Measurements from ENCODE around the gene BPIFB6.
A peak's percentile ranks its signal among the peaks of the same experiment; 100 is the strongest.

BPIFB6 gene

DNA sequence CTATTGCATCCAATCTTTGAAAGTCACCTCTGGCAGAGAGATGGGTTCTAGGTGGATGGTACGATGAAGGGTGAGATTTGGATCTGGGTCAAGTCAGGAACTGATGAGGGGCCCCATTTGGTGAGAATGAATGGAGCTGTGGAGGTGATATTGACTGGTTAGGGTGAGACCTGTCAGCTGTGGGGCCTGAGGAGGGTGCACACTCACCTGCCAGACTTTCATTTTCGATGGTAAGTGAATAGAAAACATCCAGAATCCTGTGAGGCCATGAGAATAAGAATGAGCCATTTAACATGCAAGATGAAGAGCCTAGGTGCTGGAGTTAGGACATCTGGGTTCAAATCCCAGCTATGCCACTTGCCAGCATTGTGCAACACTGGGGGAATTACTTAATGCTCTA, 34.0 kb upstream of the BPIFB6 start:
- Histone ChIP-seq H3K27ac (no peak overlapping the region), H3K9ac (ENCODE audit: insufficient read length) (no peak overlapping the region), H3K36me3 (ENCODE audit: insufficient read depth, low read length) (no peaks in the 10 kb centered on the region), H3K9me3 (ENCODE audit: low read depth, low read length) (no peaks in the 10 kb centered on the region), H3K4me3 (no peak overlapping the region)
- TF ChIP-seq POLR2AphosphoS5 (IDR thresholded peaks at IDR 0.05; ENCODE audit: borderline replicate concordance, low read depth, low read length) (no peak), FOXP2 (optimal IDR thresholded peaks at IDR 0.05; ENCODE audit: control extremely low read depth, extremely low read length, insufficient read depth) (no peak), EZH2 (IDR thresholded peaks at IDR 0.05) (no peak)
- DNase-seq (ENCODE audit: low read depth, low spot score), result no peak

DNA sequence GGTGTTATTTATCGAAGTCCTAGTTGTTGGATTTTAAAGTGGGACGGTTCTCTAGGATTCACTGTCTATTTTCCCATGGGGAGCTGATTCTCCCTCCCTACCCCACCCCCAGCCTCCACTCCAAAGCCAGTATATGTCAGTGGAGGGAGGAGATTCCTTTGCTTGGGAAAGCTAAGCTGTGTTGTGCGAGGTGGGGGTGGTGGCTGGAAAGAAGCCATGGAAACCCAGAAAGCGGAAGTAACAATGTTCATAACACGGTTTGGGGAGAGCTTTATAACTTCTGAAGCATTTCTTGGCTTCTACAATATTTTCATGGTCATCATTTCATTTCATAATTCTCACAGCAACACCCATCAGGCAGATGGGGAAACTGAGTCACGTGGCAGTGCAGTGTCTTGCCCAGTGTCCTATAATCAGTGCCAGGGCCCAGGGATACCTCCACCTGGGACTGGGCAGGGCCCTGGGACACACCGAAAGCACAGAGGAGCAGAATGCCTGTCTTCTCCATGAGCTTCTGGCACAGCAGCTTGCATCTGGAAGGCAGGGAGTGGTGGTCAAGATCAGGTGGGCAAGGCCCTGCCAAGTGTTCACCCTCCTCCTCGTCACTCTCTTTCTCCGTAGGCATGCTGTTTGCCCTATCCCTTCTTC, 31.7 kb upstream of the BPIFB6 start:
- H3K4me3 ChIP-seq, result no peak overlapping the region
- no peaks in the 10 kb centered on the region for H3K36me3 ChIP-seq (ENCODE audit: insufficient read depth, low read length)
- H3K27ac ChIP-seq, result no peak overlapping the region
- no peak for DNase-seq (ENCODE audit: low read depth, low spot score)
- TF ChIP-seq POLR2AphosphoS5 (IDR thresholded peaks at IDR 0.05; ENCODE audit: borderline replicate concordance, low read depth, low read length) (no peak), FOXP2 (optimal IDR thresholded peaks at IDR 0.05; ENCODE audit: control extremely low read depth, extremely low read length, insufficient read depth) (no peak), EZH2 (IDR thresholded peaks at IDR 0.05) (no peak)
- H3K9ac ChIP-seq (ENCODE audit: insufficient read length), result no peak overlapping the region
- no peaks in the 10 kb centered on the region for H3K9me3 ChIP-seq (ENCODE audit: low read depth, low read length)

DNA sequence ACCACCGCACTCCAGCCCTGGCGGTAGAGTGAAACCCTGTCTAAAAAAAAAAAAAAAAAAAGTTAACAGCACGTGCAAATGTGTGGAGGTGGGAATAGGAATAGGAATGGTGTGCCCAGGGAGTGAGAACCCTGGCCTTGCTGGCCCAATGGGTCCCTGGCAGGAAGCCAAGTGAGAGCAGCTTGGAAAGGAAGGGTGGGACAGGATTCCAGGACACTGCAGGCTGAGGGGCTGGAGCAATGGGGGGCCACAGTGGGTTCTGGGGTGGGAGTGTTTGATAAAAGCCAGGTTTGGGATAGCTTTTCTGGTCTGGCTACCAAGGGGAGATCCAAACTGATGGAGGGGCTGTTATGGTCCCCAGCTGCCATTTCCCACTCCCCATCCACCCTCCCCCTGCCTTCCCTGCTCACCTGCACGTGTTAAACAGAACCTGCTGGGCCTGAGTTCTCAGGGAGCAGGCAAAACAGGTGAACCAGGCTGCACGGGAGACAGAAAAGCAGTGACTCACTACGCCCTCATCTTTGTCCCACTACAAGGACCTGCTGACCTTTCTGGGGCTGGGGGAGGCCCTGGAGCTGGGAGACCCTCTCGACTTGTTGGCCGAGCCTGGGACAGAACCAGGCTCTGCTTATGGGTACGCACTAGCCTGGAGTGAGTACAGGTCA, 30.5 kb upstream of the BPIFB6 start:
- no peak for TF ChIP-seq POLR2AphosphoS5 (IDR thresholded peaks at IDR 0.05; ENCODE audit: borderline replicate concordance, low read depth, low read length)
- no peak for TF ChIP-seq FOXP2 (optimal IDR thresholded peaks at IDR 0.05; ENCODE audit: control extremely low read depth, extremely low read length, insufficient read depth)
- Histone ChIP-seq H3K27ac (no peak overlapping the region), H3K9ac (ENCODE audit: insufficient read length) (no peak overlapping the region), H3K4me3 (no peak overlapping the region), H3K36me3 (ENCODE audit: insufficient read depth, low read length) (no peaks in the 10 kb centered on the region), H3K9me3 (ENCODE audit: low read depth, low read length) (no peaks in the 10 kb centered on the region)
- DNase-seq (ENCODE audit: low read depth, low spot score), result no peak

DNA sequence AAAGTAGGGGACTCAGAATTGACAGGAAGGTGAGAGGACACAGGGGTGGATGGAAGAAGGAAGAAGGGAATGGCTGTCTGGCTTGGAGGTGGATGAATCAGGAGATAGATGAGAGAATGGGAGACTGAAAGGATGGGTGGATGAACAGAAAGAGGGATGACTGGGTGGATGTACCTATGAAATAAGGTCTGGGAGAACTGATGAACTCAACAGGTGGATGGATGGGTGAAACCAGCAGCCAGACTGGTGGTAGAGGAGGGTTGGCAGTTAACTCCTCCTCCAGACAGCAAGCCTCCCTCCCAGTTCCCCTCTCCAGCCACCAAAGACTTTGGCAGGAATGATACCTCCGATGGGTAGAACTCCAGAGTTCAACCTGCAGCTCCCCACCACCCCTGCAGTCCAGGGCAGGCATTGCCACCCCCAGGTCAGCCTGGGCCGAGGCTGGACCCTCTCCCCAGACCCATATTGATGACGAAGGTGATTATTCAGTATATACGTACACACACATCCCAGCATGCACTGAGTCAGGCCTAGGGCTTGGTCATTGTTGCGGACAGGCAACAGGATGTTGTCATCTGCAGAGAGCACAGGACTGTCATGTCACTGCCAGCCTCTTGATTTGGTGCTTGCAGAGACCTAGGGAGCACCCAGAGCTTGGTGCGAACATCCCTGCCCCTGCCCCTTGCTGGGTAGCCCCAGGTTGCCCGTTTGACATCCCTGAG, 29.2 kb upstream of the BPIFB6 start:
- Histone ChIP-seq H3K9ac (ENCODE audit: insufficient read length) (no peak overlapping the region), H3K36me3 (ENCODE audit: insufficient read depth, low read length) (no peaks in the 10 kb centered on the region), H3K4me3 (no peak overlapping the region), H3K27ac (no peak overlapping the region), H3K9me3 (ENCODE audit: low read depth, low read length) (no peaks in the 10 kb centered on the region)
- no peak for TF ChIP-seq EZH2 (IDR thresholded peaks at IDR 0.05)
- TF ChIP-seq FOXP2 (optimal IDR thresholded peaks at IDR 0.05; ENCODE audit: control extremely low read depth, extremely low read length, insufficient read depth), result no peak
- TF ChIP-seq POLR2AphosphoS5 (IDR thresholded peaks at IDR 0.05; ENCODE audit: borderline replicate concordance, low read depth, low read length), result no peak
- DNase-seq (ENCODE audit: low read depth, low spot score), result no peak

DNA sequence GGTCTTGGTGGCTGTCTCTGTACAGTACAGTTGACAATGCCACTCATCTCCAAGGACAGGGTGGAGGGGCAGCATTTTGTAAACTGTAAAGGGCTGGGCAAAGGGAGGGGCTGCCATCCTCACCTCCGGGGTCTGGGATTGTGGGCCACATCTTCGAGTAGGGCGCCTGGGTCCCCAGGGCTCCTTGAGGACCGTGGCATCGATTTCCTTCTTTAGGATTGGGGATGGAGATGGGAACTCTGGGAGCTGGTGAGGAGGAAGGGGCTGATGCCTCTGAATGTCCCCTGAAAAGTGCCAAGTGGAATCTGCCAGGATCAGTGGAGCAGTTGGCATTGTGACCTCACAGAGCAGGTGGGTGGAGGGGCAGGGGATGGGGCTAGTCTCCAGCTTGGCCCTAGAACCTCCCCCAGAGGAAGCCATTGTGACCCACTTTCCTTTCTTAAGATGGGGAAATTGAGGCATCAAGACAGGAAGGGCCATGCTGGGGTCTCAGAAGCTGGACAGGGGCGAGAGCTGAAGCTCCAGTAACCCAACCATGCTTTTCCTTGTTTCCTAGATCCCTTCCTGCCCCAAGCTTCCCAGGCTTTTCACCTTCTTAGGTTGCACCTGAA, 27.2 kb upstream of the BPIFB6 start, which contains the start of gene SUN5:
Gene SUN5 (minus strand): TSS at position 293 of the 611 bp plus-strand sequence. CDS start 93 bp downstream, at position 200.
- TF ChIP-seq EZH2 (IDR thresholded peaks at IDR 0.05) (no peak), POLR2AphosphoS5 (IDR thresholded peaks at IDR 0.05; ENCODE audit: borderline replicate concordance, low read depth, low read length) (no peak), FOXP2 (optimal IDR thresholded peaks at IDR 0.05; ENCODE audit: control extremely low read depth, extremely low read length, insufficient read depth) (no peak)
- H3K9me3 ChIP-seq (ENCODE audit: low read depth, low read length), result no peaks in the 10 kb centered on the region
- H3K27ac ChIP-seq, result no peak within 1 kb of the TSS
- H3K36me3 ChIP-seq (ENCODE audit: insufficient read depth, low read length), result no peaks in the 10 kb centered on the region
- no peak within 1 kb of the TSS for H3K4me3 ChIP-seq
- no peak for DNase-seq (ENCODE audit: low read depth, low spot score)
- H3K9ac ChIP-seq (ENCODE audit: insufficient read length), result no peak within 1 kb of the TSS

DNA sequence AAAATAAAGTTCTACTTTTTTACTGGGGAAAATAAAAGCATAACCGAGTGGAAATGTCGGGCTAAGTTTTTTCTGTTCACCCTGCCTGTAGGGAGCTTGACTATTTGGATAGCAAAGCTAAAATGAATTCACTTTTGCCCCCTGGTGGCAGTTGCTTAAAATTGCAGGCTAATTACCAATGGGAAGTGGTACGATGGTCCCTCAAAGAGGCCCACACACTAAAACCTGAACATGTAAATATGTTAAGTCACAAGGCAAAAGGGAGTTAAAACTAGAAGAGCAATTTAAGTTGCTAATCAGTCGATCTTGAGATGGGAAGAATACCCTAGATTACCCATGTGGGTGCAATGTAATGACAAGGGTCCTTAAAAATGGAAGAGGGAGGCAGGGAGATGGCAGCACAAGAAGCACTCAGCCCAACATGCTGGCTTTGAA, 26.3 kb upstream of the BPIFB6 start:
- H3K36me3 ChIP-seq (ENCODE audit: insufficient read depth, low read length), result no peaks in the 10 kb centered on the region
- no peaks in the 10 kb centered on the region for H3K9me3 ChIP-seq (ENCODE audit: low read depth, low read length)
- TF ChIP-seq POLR2AphosphoS5 (IDR thresholded peaks at IDR 0.05; ENCODE audit: borderline replicate concordance, low read depth, low read length) (no peak), FOXP2 (optimal IDR thresholded peaks at IDR 0.05; ENCODE audit: control extremely low read depth, extremely low read length, insufficient read depth) (no peak), EZH2 (IDR thresholded peaks at IDR 0.05) (no peak)
- no peak overlapping the region for H3K27ac ChIP-seq
- no peak overlapping the region for H3K4me3 ChIP-seq
- peak; percentile 8 for DNase-seq (ENCODE audit: low read depth, low spot score)
- H3K9ac ChIP-seq (ENCODE audit: insufficient read length), result no peak overlapping the region

DNA sequence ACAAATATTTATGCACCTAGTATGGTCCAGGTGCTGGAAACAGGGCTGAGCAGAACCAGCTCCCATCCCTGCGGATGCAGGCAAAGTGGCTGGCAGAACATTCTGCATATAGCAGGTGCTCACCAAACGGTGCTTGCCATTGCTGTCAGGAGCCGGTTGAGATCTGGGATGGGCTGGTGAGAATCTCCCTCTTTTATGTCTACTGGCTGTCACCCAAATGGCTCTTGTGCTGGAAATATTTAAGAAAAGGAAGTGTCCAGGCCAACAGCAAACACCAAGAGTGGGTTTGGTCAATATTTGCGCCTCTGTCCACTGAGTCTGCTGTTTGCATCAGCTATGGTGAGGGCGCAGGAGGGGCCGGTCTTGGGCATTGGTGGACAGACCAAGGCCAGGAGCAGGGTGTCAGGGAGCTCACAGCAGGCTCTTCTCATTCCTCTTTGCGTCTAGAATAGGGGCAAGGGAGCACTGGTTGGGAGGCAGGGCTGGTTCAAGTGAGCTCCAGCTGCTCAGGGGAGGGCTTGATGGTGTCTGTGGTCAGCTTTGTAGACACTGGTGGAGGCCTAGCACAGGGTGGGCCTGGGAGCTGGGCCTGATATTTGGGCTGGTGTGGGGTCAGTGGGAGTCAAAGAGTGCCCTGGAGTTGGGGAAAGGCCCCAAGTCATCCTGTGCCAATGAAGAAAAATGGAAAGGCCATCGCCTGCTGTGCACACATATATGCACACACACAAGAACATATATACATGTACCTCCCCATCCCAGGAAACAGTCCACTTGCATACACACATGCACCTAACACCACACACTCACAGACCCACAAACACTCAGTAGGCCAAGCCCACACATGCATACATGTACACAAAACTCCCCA, 25.3 kb upstream of the BPIFB6 start:
- Histone ChIP-seq H3K4me3 (no peak overlapping the region), H3K9ac (ENCODE audit: insufficient read length) (no peak overlapping the region), H3K36me3 (ENCODE audit: insufficient read depth, low read length) (no peaks in the 10 kb centered on the region), H3K27ac (no peak overlapping the region), H3K9me3 (ENCODE audit: low read depth, low read length) (no peaks in the 10 kb centered on the region)
- no peak for DNase-seq (ENCODE audit: low read depth, low spot score)
- TF ChIP-seq EZH2 (IDR thresholded peaks at IDR 0.05), result no peak

All from SK-N-MC (cell line).